ENCODE results near the gene KCTD17.

DNA sequence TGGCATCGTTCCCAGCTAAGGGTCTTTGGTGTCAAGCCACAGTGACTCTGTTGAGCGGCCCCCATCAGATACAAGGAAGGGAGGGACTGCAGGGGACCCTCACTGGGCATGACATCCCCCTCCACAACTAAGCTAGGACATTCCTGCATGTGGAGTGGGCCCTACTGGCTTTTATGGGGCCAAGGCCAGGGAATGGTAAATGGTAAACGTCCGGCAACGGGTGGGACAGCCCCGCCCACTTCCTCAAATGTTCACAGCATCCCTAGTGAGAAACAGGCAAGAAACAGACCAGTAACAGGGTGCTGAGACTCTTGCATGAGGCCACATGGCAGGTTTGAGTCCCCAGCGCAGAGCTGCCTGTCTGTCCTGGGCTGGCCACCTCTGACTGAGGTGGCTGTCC is 53.6 kb downstream of the KCTD17 start:
- TF ChIP-seq FOXP2 (optimal IDR thresholded peaks at IDR 0.05; ENCODE audit: borderline replicate concordance, extremely low read depth, extremely low read length, insufficient read depth): no peak
- TF ChIP-seq, protein P1, sequence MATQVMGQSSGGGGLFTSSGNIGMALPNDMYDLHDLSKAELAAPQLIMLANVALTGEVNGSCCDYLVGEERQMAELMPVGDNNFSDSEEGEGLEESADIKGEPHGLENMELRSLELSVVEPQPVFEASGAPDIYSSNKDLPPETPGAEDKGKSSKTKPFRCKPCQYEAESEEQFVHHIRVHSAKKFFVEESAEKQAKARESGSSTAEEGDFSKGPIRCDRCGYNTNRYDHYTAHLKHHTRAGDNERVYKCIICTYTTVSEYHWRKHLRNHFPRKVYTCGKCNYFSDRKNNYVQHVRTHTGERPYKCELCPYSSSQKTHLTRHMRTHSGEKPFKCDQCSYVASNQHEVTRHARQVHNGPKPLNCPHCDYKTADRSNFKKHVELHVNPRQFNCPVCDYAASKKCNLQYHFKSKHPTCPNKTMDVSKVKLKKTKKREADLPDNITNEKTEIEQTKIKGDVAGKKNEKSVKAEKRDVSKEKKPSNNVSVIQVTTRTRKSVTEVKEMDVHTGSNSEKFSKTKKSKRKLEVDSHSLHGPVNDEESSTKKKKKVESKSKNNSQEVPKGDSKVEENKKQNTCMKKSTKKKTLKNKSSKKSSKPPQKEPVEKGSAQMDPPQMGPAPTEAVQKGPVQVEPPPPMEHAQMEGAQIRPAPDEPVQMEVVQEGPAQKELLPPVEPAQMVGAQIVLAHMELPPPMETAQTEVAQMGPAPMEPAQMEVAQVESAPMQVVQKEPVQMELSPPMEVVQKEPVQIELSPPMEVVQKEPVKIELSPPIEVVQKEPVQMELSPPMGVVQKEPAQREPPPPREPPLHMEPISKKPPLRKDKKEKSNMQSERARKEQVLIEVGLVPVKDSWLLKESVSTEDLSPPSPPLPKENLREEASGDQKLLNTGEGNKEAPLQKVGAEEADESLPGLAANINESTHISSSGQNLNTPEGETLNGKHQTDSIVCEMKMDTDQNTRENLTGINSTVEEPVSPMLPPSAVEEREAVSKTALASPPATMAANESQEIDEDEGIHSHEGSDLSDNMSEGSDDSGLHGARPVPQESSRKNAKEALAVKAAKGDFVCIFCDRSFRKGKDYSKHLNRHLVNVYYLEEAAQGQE (IDR thresholded peaks at IDR 0.05; ENCODE audit: insufficient read depth in 1 of 2, low read depth in 2 of 2, low read length in 2 of 2): no peak

Measured in PFSK-1 (cell line).